ENCODE measurements around the gene POLL.
"Not testable (repeated sequence)": the region's sequence is repeated elsewhere in the genome, so short reads cannot be mapped to it uniquely, and the experiment has no call there.

Gene POLL

GRCh38 chr10:101601541-101601940, 13.5 kb upstream of the POLL start:
- H3K4me2 ChIP-seq (ENCODE audit: low read depth, low read length, poor library complexity, severe bottlenecking), result no peak overlapping the region
- H3K27ac ChIP-seq (ENCODE audit: low read depth, low read length), result no peak overlapping the region
- H3K36me3 ChIP-seq (ENCODE audit: low read length), result no peaks in the 10 kb centered on the region
- H4K20me1 ChIP-seq (ENCODE audit: low read depth, low read length), result no peaks in the 10 kb centered on the region
- TF ChIP-seq CTCF (IDR thresholded peaks at IDR 0.05; ENCODE audit: insufficient read depth, low read length, poor library complexity, severe bottlenecking) (no peak), EZH2phosphoT487 (conservative IDR thresholded peaks at IDR 0.05; ENCODE audit: low read length) (no peak)
- no peaks in the 10 kb centered on the region for H3K79me2 ChIP-seq (ENCODE audit: insufficient read depth, low read length)
- no peaks in the 10 kb centered on the region for H3K9me3 ChIP-seq (ENCODE audit: insufficient read depth, low read length)
- H2AFZ ChIP-seq (ENCODE audit: low read depth, low read length, severe bottlenecking), result no peak overlapping the region
- H3K27me3 ChIP-seq (ENCODE audit: low read length), result no peaks in the 10 kb centered on the region
- no peak overlapping the region for H3K4me3 ChIP-seq (ENCODE audit: insufficient read depth, low read length, poor library complexity, severe bottlenecking)
- no peaks in the 10 kb centered on the region for H3K9me2 ChIP-seq (replicated peaks; ENCODE audit: insufficient read depth, low read length)
- no peaks in the 10 kb centered on the region for H3F3A ChIP-seq (ENCODE audit: insufficient read depth)
- no peak overlapping the region for H3K9ac ChIP-seq (ENCODE audit: low read length)

GRCh38 chr10:101597091-101597900, 9.2 kb upstream of the POLL start:
- Histone ChIP-seq H3K9ac (ENCODE audit: low read length) (no peak overlapping the region), H3K27ac (ENCODE audit: low read depth, low read length) (no peak overlapping the region), H4K20me1 (ENCODE audit: low read depth, low read length) (no peaks in the 10 kb centered on the region), H2AFZ (ENCODE audit: low read depth, low read length, severe bottlenecking) (no peak overlapping the region), H3F3A (ENCODE audit: insufficient read depth) (no peaks in the 10 kb centered on the region), H3K4me3 (ENCODE audit: insufficient read depth, low read length, poor library complexity, severe bottlenecking) (no peak overlapping the region), H3K9me2 (replicated peaks; ENCODE audit: insufficient read depth, low read length) (no peaks in the 10 kb centered on the region), H3K9me3 (ENCODE audit: insufficient read depth, low read length) (no peaks in the 10 kb centered on the region), H3K79me2 (ENCODE audit: insufficient read depth, low read length) (no peaks in the 10 kb centered on the region), H3K4me2 (ENCODE audit: low read depth, low read length, poor library complexity, severe bottlenecking) (no peak overlapping the region), H3K36me3 (ENCODE audit: low read length) (no peaks in the 10 kb centered on the region), H3K27me3 (ENCODE audit: low read length) (no peaks in the 10 kb centered on the region)
- TF ChIP-seq CTCF (IDR thresholded peaks at IDR 0.05; ENCODE audit: insufficient read depth, low read length, poor library complexity, severe bottlenecking) (no peak), EZH2phosphoT487 (conservative IDR thresholded peaks at IDR 0.05; ENCODE audit: low read length) (no peak)

- Histone ChIP-seq H3K4me2 (ENCODE audit: low read depth, low read length, poor library complexity, severe bottlenecking) (no peak overlapping the region), H3K9ac (ENCODE audit: low read length) (no peak overlapping the region), H3F3A (ENCODE audit: insufficient read depth) (no peaks in the 10 kb centered on the region), H3K36me3 (ENCODE audit: low read length) (no peaks in the 10 kb centered on the region), H3K79me2 (ENCODE audit: insufficient read depth, low read length) (no peaks in the 10 kb centered on the region), H3K9me3 (ENCODE audit: insufficient read depth, low read length) (no peaks in the 10 kb centered on the region), H3K27me3 (ENCODE audit: low read length) (no peaks in the 10 kb centered on the region), H3K9me2 (replicated peaks; ENCODE audit: insufficient read depth, low read length) (no peaks in the 10 kb centered on the region), H2AFZ (ENCODE audit: low read depth, low read length, severe bottlenecking) (no peak overlapping the region), H3K27ac (ENCODE audit: low read depth, low read length) (no peak overlapping the region), H4K20me1 (ENCODE audit: low read depth, low read length) (no peaks in the 10 kb centered on the region), H3K4me3 (ENCODE audit: insufficient read depth, low read length, poor library complexity, severe bottlenecking) (no peak overlapping the region)
- no peak for TF ChIP-seq CTCF (IDR thresholded peaks at IDR 0.05; ENCODE audit: insufficient read depth, low read length, poor library complexity, severe bottlenecking)
- TF ChIP-seq EZH2phosphoT487 (conservative IDR thresholded peaks at IDR 0.05; ENCODE audit: low read length), result no peak
Observed at GRCh38 chr10:101595591-101596433, 7.8 kb upstream of the POLL start.

GRCh38 chr10:101593331-101593730, 5.3 kb upstream of the POLL start:
- H3K27ac ChIP-seq (ENCODE audit: low read depth, low read length); H3K4me3 ChIP-seq (ENCODE audit: insufficient read depth, low read length, poor library complexity, severe bottlenecking); H3K9me3 ChIP-seq (ENCODE audit: insufficient read depth, low read length); H3K9me2 ChIP-seq (replicated peaks; ENCODE audit: insufficient read depth, low read length); H4K20me1 ChIP-seq (ENCODE audit: low read depth, low read length); H3F3A ChIP-seq (ENCODE audit: insufficient read depth); H3K4me2 ChIP-seq (ENCODE audit: low read depth, low read length, poor library complexity, severe bottlenecking); H3K36me3 ChIP-seq (ENCODE audit: low read length); H3K27me3 ChIP-seq (ENCODE audit: low read length); H2AFZ ChIP-seq (ENCODE audit: low read depth, low read length, severe bottlenecking); H3K9ac ChIP-seq (ENCODE audit: low read length); H3K79me2 ChIP-seq (ENCODE audit: insufficient read depth, low read length): not testable (repeated sequence)

Measured in SU-DHL-6 (cell line).